HG03060 (cell line): ENCODE data around the gene JPH2.
"Not testable (repeated sequence)": the region's sequence is repeated elsewhere in the genome, so short reads cannot be mapped to it uniquely, and the experiment has no call there.

Experiments
- ATAC-seq: cut with Tn5 transposase; IDR thresholded peaks from one replicate; pipeline ENCODE4 v1.9.1; 2021; ENCODE audit warnings: low read depth, moderate number of reproducible peaks; ENCODE audit not compliant: unreplicated experiment

JPH2 gene

GRCh38 chr20:44212792-44213191 is 25.8 kb upstream of the JPH2 start:
- ATAC-seq: no peak

GRCh38 chr20:44211177-44212039 is 24.4 kb upstream of the JPH2 start:
- no peak for ATAC-seq

GRCh38 chr20:44210406-44211176 is 23.6 kb upstream of the JPH2 start, which contains the start of gene OSER1:
Gene OSER1 (minus strand): TSS chr20:44210771. CDS start chr20:44206957, 3,814 bp downstream.
- ATAC-seq: peak; percentile 47

- ATAC-seq: no peak
Observed at GRCh38 chr20:44209686-44210405, 22.9 kb upstream of the JPH2 start.

GRCh38 chr20:44208770-44209169 is 21.8 kb upstream of the JPH2 start:
- ATAC-seq: no peak

DNA sequence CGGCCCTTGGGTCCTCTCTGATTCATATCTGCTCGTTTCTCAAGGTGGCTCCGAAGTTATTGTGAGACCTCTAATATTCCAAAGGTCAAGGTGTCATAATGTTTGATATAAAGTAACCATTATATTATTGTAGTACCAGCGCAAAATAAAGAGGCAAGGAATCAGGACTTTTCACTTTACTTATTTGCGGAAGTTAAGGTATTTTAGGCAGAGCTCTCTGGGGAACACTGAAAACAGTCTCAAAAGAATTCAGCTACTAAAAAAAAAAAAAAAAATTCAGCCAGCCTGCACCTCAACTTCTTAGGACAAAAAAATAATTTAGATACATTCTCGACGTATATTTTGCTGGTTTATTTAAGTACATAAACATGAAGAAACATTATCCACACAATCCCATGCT is 21.2 kb upstream of the JPH2 start:
- no peak for ATAC-seq

DNA sequence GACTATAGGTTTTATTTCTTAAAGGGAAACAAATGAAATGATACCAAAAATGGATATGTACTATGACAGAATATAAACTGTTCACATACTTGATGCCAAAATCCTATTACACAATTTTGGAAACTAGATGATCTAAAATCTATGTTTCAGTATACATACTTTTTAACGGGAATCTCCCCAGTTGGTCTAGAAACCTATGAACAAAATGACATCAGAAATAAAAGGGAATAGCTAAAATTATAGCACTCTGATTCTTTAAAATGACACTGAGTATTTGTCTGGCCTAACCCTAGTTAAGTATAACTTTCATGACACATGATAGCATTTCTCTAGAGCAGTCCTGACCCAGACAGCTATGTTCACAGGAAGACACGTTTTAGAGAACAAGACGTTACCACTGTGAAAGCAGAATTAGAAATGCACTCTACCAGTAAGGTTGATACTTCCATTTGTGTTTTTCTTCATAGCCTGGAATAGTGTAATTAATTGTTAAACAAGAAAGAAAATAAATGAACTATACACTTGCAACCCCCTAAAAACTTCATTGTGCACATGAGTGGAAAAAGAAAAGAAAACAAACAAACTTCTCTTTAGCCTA is 20.2 kb upstream of the JPH2 start:
- ATAC-seq: no peak

GRCh38 chr20:44206132-44206531 is 19.1 kb upstream of the JPH2 start:
- no peak for ATAC-seq

DNA sequence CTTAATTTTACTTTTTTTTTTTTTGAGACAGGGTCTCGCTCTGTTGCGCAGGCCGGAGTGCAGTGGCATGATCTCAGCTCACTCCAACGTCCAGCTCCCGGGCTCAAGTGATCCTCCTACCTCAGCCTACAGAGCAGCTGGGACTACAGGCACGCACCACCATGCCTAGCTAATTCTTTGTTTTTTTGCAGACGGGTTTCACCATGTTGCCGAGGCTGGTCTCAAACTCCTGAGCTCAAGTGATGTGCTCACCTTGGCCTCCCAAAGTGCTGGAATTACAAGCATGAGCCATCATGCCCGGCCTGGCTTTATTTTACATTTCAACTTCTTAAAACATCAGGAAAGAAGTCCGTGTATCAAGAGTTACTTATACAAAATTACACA is 17.8 kb upstream of the JPH2 start:
- ATAC-seq: no peak

- ATAC-seq: no peak
Observed at GRCh38 chr20:44204156-44204831, 17.3 kb upstream of the JPH2 start.

DNA sequence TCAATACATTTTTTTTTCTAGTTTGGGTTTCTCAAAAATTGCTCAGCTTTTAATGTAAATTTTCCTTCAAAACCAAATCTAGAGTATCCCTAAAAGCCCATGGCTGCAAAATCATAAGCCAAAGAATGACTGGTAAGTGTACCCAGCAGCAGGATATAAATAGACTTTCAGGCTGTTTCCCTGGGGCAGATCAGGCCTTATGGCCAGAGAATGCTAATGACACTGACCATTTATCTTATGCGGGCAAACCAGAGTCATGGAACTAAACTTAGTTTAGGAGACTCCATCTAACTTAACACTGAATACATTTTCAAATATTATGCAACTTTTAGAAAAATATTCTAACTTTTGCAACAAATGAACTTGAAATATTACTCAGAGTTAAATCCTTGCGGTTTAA is 16.2 kb upstream of the JPH2 start:
- ATAC-seq: no peak

- no peak for ATAC-seq
Observed at GRCh38 chr20:44200983-44201382, 14.0 kb upstream of the JPH2 start.

GRCh38 chr20:44200371-44200770 is 13.4 kb upstream of the JPH2 start:
- no peak for ATAC-seq

DNA sequence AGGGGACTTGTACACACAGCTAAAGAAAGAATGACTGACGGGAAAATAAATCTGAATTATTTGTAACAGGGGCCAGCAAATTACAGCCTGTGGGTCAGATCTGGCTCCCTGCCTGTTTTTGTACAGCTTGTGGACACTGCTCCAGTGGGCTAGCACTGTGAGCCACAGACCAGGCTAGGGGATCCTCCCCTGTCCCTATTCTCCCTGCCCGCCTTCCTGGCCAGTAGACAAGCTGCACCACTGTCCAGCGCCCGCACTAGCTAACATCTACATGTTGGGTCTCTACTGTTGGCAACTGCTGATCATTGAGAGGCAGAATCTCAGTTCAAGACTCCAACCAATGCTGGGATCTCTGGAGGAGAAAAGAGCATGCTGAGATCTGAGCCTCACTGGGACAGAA is 12.9 kb upstream of the JPH2 start:
- no peak for ATAC-seq

- no peak for ATAC-seq
Observed at GRCh38 chr20:44198872-44199271, 11.9 kb upstream of the JPH2 start.

DNA sequence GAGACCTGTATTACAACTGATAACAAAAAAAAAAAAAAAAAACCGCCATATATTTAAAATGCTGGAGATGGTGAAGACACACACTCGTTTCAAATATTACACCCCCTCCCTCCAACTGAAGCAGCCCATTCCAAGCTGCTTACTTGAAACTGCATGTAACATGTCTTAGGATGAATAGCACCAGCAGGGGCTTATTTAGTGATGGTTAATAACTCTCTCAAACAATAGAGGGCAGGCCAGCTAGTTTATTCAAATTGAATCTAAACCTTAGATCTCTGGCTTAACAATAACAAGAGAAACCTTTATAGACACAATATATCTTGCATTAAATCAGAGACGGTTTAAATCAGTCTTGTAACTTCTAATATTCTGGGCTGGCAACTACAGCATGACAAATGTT is 9.3 kb upstream of the JPH2 start:
- no peak for ATAC-seq

- ATAC-seq: no peak
Observed at GRCh38 chr20:44195605-44196004, 8.6 kb upstream of the JPH2 start.

DNA sequence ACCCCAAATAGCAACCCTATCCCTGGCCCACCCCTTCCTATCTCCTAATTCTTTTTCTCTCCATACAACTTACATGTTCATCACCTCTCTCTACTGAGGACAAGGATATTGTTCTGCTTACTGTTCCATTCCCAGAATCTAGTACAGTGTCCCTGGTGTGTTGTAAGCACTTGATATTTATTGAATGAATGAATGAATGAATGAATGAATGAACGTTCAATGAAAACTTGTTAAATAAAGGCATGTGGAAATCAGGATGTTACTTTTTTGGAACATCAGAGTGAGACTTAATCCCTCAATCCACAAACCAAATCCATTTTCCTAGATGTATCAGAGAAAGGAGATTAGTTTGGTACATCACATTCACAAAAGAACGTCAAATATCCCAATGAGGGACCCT is 6.8 kb upstream of the JPH2 start:
- no peak for ATAC-seq

- not testable (repeated sequence) for ATAC-seq
Observed at GRCh38 chr20:44191640-44192039, 4.7 kb upstream of the JPH2 start.

DNA sequence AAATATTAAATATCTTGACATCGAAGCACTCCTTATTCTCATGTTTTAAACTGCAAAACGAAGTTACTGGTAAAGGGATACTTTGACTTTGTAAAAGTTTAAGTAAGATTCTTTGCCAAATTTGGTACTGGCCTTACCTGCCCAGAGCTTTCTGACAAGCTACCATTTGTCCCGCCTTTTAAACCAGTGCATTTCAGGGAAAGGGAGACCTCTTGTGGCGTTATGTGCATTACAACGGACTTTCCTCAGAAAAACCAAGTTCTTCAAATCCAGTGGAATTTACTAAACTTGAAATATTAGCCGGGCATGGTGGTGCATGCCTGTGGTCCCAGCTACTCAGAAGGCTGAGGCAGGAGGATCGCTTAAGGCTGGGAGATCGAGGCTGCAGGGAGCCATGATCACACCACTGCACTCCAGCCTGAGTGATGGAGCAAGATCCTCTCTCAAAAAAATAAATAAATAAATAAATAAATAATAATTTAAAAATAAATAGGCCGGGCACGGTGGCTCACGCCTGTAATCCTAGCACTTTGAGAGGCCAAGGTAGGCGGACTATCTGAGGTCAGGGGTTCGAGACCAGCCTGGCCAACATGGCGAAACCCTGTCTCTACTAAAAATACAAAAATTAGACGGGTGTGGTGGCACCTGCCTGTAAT is 3.3 kb upstream of the JPH2 start:
- ATAC-seq: not testable (repeated sequence)
